WTC11 (cell line): ENCODE data around the gene RHOBTB1. TPM values are rescaled to one million over a fixed set of nuclear protein-coding genes. Genes with fewer than 3 reads are reported as not detected.

Experiments
- ATAC-seq: fragments of 200-7000 bp; cut with Tn5 transposase; 2 replicates; pipeline ENCODE4 v1.10.0; 2021; ENCODE audit warnings: mild to moderate bottlenecking, moderate library complexity
- CTCF ChIA-PET: fragments of 300-600 bp; sonication (Branson Sonifier 250); formaldehyde crosslinking; loops from one replicate; lab custom pipeline; 2021; ENCODE audit warnings: antibody characterized with exemption; lab: Charles Lee
- POLR2A ChIA-PET: fragments of 350-600 bp; sonication (Branson Sonifier 250); formaldehyde crosslinking; loops from one replicate; lab custom pipeline; 2021; ENCODE audit warnings: antibody characterized with exemption; lab: Charles Lee
- DNase-seq: peaks from one replicate; pipeline ENCODE4 v3.0.0; 2021; ENCODE audit warnings: low spot score
- H3K27ac Mint-ChIP-seq: 2 replicates; pipeline ENCODE4 v1.8.0; 2021; ENCODE audit warnings: mixed read lengths
- H3K27me3 Mint-ChIP-seq: 2 replicates; pipeline ENCODE4 v1.8.0; 2021; ENCODE audit warnings: low read depth, mild to moderate bottlenecking, moderate library complexity, mixed read lengths
- H3K36me3 Mint-ChIP-seq: 2 replicates; pipeline ENCODE4 v1.8.0; 2021; ENCODE audit warnings: mixed read lengths
- H3K4me1 Mint-ChIP-seq: 2 replicates; pipeline ENCODE4 v1.8.0; 2022; ENCODE audit warnings: mixed read lengths
- H3K4me3 Mint-ChIP-seq: 2 replicates; pipeline ENCODE4 v1.8.0; 2021; ENCODE audit warnings: mild to moderate bottlenecking, moderate library complexity, mixed read lengths
- H3K9me3 Mint-ChIP-seq: 2 replicates; pipeline ENCODE4 v1.8.0; 2021; ENCODE audit warnings: mixed read lengths
- ETV6 ChIP-seq: sonication (generic); formaldehyde crosslinking; IDR thresholded peaks from 2 replicates; pipeline ENCODE4 v1.8.1; 2022; ENCODE audit warnings: mild to moderate bottlenecking, missing genetic modification reagents
- FOXP1 ChIP-seq: sonication (generic); formaldehyde crosslinking; IDR thresholded peaks from 2 replicates; pipeline ENCODE4 v1.8.0; 2022; ENCODE audit warnings: missing genetic modification reagents, mild to moderate bottlenecking, moderate library complexity, borderline replicate concordance
- GRHL2 ChIP-seq: fragments of 250-450 bp; sonication (Bioruptor Pico); IDR thresholded peaks from 2 replicates; pipeline ENCODE4 v1.8.0; 2022; ENCODE audit warnings: mild to moderate bottlenecking, moderate library complexity; ENCODE audit not compliant: insufficient replicate concordance, severe bottlenecking
- MYBL2 ChIP-seq: sonication (generic); formaldehyde crosslinking; IDR thresholded peaks from 2 replicates; pipeline ENCODE4 v1.8.1; 2023; ENCODE audit warnings: mild to moderate bottlenecking, moderate library complexity, missing genetic modification reagents
- NFYB ChIP-seq: sonication (generic); formaldehyde crosslinking; conservative IDR thresholded peaks from 2 replicates; pipeline ENCODE4 v1.8.0; 2022; ENCODE audit warnings: low read depth, missing genetic modification reagents
- RELA ChIP-seq: sonication (generic); formaldehyde crosslinking; IDR thresholded peaks from 2 replicates; pipeline ENCODE4 v1.8.1; 2022; ENCODE audit warnings: missing genetic modification reagents, mild to moderate bottlenecking, borderline replicate concordance
- ZNF423 ChIP-seq: fragments of 250-450 bp; sonication (Bioruptor Pico); IDR thresholded peaks from 2 replicates; pipeline ENCODE4 v2.1.2; 2022; ENCODE audit warnings: mild to moderate bottlenecking, moderate library complexity
- total RNA-seq: library from RNA; stranded (reverse); gene quantifications from 3 replicates; pipeline ENCODE4 v1.2.3, GENCODE V29; 2021
- TF ChIP-seq, protein P1 (sequence below): sonication (generic); formaldehyde crosslinking; IDR thresholded peaks from 2 replicates; pipeline ENCODE4 v1.8.1; 2023; ENCODE audit warnings: mild to moderate bottlenecking, missing genetic modification reagents, borderline replicate concordance
- TF ChIP-seq, protein P2 (sequence below): sonication (generic); formaldehyde crosslinking; IDR thresholded peaks from 2 replicates; pipeline ENCODE4 v1.8.1; 2022; ENCODE audit warnings: missing genetic modification reagents, borderline replicate concordance
- TF ChIP-seq, protein P3 (sequence below): sonication (generic); formaldehyde crosslinking; IDR thresholded peaks from 2 replicates; pipeline ENCODE4 v1.8.1; 2022; ENCODE audit warnings: low read depth, missing genetic modification reagents, borderline replicate concordance
- TF ChIP-seq, protein P4 (sequence below): sonication (generic); formaldehyde crosslinking; IDR thresholded peaks from 2 replicates; pipeline ENCODE4 v1.8.1; 2022; ENCODE audit warnings: mild to moderate bottlenecking, moderate library complexity, missing genetic modification reagents
- TF ChIP-seq, protein P5 (sequence below): sonication (generic); formaldehyde crosslinking; IDR thresholded peaks from 2 replicates; pipeline ENCODE4 v1.8.1; 2022; ENCODE audit warnings: mild to moderate bottlenecking, missing genetic modification reagents, moderate library complexity, borderline replicate concordance
- TF ChIP-seq, protein P6 (sequence below): fragments of 250-450 bp; sonication (Bioruptor Pico); conservative IDR thresholded peaks from 2 replicates; pipeline ENCODE4 v1.9.0; 2021; ENCODE audit warnings: mild to moderate bottlenecking
- TF ChIP-seq, protein P7 (sequence below): fragments of 250-450 bp; sonication (Bioruptor Pico); IDR thresholded peaks from 2 replicates; pipeline ENCODE4 v1.9.0; 2021; ENCODE audit warnings: mild to moderate bottlenecking
- TF ChIP-seq, protein P8 (sequence below): sonication (generic); formaldehyde crosslinking; IDR thresholded peaks from 2 replicates; pipeline ENCODE4 v1.8.0; 2022; ENCODE audit warnings: missing genetic modification reagents

RHOBTB1 gene
- total RNA-seq, 1 experiment from 2014 or later = 6.9 TPM

DNA sequence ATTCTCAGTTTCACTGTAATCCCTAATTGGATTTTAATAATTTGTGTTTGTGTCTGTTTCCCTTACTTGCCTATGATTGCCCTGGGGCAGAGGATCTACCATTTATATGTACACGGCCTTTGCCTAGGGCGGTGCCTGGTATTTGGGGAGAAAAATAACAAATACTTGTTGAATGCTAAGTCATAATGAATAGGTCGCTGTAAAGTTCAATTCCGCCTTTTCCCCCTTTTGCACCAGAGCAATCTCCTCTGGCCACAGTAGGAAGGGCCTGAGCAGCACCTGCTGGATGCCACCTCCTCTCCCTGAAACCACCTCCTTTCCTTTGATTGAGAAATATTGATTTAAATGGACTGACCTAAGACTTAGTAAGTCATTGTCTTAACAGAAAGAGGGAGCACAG, 70.2 kb downstream of the RHOBTB1 start (continued):
- TF ChIP-seq, protein P1, sequence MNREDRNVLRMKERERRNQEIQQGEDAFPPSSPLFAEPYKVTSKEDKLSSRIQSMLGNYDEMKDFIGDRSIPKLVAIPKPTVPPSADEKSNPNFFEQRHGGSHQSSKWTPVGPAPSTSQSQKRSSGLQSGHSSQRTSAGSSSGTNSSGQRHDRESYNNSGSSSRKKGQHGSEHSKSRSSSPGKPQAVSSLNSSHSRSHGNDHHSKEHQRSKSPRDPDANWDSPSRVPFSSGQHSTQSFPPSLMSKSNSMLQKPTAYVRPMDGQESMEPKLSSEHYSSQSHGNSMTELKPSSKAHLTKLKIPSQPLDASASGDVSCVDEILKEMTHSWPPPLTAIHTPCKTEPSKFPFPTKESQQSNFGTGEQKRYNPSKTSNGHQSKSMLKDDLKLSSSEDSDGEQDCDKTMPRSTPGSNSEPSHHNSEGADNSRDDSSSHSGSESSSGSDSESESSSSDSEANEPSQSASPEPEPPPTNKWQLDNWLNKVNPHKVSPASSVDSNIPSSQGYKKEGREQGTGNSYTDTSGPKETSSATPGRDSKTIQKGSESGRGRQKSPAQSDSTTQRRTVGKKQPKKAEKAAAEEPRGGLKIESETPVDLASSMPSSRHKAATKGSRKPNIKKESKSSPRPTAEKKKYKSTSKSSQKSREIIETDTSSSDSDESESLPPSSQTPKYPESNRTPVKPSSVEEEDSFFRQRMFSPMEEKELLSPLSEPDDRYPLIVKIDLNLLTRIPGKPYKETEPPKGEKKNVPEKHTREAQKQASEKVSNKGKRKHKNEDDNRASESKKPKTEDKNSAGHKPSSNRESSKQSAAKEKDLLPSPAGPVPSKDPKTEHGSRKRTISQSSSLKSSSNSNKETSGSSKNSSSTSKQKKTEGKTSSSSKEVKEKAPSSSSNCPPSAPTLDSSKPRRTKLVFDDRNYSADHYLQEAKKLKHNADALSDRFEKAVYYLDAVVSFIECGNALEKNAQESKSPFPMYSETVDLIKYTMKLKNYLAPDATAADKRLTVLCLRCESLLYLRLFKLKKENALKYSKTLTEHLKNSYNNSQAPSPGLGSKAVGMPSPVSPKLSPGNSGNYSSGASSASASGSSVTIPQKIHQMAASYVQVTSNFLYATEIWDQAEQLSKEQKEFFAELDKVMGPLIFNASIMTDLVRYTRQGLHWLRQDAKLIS (CRISPR knock-in tag) = no peak
- TF ChIP-seq, protein P2, sequence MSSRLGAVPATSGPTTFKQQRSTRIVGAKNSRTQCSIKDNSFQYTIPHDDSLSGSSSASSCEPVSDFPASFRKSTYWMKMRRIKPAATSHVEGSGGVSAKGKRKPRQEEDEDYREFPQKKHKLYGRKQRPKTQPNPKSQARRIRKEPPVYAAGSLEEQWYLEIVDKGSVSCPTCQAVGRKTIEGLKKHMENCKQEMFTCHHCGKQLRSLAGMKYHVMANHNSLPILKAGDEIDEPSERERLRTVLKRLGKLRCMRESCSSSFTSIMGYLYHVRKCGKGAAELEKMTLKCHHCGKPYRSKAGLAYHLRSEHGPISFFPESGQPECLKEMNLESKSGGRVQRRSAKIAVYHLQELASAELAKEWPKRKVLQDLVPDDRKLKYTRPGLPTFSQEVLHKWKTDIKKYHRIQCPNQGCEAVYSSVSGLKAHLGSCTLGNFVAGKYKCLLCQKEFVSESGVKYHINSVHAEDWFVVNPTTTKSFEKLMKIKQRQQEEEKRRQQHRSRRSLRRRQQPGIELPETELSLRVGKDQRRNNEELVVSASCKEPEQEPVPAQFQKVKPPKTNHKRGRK (CRISPR knock-in tag) = no peak
- TF ChIP-seq, protein P3, sequence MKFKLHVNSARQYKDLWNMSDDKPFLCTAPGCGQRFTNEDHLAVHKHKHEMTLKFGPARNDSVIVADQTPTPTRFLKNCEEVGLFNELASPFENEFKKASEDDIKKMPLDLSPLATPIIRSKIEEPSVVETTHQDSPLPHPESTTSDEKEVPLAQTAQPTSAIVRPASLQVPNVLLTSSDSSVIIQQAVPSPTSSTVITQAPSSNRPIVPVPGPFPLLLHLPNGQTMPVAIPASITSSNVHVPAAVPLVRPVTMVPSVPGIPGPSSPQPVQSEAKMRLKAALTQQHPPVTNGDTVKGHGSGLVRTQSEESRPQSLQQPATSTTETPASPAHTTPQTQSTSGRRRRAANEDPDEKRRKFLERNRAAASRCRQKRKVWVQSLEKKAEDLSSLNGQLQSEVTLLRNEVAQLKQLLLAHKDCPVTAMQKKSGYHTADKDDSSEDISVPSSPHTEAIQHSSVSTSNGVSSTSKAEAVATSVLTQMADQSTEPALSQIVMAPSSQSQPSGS (CRISPR knock-in tag) = no peak
- TF ChIP-seq FOXP1 (no peak), RELA (CRISPR knock-in tag) (no peak)
- TF ChIP-seq, protein P4, sequence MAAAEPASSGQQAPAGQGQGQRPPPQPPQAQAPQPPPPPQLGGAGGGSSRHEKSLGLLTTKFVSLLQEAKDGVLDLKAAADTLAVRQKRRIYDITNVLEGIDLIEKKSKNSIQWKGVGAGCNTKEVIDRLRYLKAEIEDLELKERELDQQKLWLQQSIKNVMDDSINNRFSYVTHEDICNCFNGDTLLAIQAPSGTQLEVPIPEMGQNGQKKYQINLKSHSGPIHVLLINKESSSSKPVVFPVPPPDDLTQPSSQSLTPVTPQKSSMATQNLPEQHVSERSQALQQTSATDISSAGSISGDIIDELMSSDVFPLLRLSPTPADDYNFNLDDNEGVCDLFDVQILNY (CRISPR knock-in tag) = no peak

DNA sequence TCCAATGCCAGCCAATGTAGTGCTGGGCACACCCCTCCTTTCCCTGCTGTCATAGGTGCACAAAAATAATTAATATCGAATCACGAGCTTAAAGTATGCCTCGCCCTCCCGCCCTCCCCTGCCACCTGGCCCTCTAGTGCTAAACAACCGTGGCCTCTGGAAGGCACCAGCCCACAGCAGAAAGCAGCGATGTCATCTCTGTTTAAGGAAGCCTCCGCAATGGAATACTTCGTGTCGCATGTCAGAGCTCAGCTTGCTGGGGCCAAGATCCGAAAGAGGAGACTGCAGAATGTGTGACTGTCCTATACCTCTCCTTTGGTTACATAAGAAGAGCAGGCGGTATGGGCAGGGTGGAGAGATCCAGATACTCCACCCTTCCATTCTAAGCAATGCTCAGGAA, 71.5 kb downstream of the RHOBTB1 start:
- DNase-seq (no peak), ATAC-seq (no peak)
- POLR2A ChIA-PET = no interaction called here
- no peak overlapping the region for H3K27ac Mint-ChIP-seq
- no peaks in the 10 kb centered on the region for H3K27me3 Mint-ChIP-seq
- no peaks in the 10 kb centered on the region; the same call in 1 of the 2 replicates for H3K9me3 Mint-ChIP-seq
- CTCF ChIA-PET = no interaction called here
- peaks cover 33% of the 10 kb centered on the region for H3K4me1 Mint-ChIP-seq
- H3K36me3 Mint-ChIP-seq = peaks cover 2% of the 10 kb centered on the region
- H3K4me3 Mint-ChIP-seq = no peak overlapping the region
- TF ChIP-seq, protein P5, sequence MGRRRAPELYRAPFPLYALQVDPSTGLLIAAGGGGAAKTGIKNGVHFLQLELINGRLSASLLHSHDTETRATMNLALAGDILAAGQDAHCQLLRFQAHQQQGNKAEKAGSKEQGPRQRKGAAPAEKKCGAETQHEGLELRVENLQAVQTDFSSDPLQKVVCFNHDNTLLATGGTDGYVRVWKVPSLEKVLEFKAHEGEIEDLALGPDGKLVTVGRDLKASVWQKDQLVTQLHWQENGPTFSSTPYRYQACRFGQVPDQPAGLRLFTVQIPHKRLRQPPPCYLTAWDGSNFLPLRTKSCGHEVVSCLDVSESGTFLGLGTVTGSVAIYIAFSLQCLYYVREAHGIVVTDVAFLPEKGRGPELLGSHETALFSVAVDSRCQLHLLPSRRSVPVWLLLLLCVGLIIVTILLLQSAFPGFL (CRISPR knock-in tag) = no peak
- TF ChIP-seq ZNF423 (CRISPR knock-in tag) (no peak), NFYB (CRISPR knock-in tag) (no peak), GRHL2 (CRISPR knock-in tag) (no peak), ETV6 (no peak), MYBL2 (no peak)
- TF ChIP-seq, protein P2 (CRISPR knock-in tag) = no peak
- TF ChIP-seq, protein P6, sequence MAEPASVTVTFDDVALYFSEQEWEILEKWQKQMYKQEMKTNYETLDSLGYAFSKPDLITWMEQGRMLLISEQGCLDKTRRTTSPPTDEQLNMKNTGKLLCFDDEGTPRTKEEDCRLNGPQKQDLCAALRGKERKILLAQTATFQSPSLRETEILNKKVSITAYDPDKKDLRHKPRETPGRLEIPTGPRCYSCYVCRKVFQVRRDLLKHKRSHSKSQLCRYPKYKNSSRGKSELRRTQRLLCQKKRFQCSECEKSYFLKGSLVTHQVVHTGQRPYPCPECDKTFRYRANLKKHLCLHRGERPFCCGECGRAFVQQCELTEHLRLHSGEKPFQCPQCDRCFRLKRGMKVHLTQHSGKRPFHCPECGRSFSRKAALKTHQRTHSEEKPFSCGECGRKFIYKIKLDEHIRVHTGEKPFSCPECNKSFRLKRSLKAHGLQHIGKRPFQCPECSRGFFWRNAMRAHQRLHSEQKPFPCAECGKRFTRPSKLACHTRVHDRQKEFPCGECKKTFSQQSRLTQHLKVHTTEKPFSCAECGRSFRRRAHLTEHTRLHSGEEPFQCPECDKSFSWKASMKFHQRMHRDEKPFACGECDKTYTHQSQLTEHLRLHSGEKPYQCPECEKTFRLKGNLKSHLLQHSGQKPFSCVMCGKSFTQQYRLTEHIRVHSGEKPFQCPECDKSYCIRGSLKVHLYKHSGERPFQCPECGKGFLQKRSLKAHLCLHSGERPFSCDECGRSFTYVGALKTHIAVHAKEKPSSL (CRISPR knock-in tag) = no peak
- TF ChIP-seq, protein P7, sequence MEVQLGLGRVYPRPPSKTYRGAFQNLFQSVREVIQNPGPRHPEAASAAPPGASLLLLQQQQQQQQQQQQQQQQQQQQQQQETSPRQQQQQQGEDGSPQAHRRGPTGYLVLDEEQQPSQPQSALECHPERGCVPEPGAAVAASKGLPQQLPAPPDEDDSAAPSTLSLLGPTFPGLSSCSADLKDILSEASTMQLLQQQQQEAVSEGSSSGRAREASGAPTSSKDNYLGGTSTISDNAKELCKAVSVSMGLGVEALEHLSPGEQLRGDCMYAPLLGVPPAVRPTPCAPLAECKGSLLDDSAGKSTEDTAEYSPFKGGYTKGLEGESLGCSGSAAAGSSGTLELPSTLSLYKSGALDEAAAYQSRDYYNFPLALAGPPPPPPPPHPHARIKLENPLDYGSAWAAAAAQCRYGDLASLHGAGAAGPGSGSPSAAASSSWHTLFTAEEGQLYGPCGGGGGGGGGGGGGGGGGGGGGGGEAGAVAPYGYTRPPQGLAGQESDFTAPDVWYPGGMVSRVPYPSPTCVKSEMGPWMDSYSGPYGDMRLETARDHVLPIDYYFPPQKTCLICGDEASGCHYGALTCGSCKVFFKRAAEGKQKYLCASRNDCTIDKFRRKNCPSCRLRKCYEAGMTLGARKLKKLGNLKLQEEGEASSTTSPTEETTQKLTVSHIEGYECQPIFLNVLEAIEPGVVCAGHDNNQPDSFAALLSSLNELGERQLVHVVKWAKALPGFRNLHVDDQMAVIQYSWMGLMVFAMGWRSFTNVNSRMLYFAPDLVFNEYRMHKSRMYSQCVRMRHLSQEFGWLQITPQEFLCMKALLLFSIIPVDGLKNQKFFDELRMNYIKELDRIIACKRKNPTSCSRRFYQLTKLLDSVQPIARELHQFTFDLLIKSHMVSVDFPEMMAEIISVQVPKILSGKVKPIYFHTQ (CRISPR knock-in tag) = no peak
- TF ChIP-seq, protein P8, sequence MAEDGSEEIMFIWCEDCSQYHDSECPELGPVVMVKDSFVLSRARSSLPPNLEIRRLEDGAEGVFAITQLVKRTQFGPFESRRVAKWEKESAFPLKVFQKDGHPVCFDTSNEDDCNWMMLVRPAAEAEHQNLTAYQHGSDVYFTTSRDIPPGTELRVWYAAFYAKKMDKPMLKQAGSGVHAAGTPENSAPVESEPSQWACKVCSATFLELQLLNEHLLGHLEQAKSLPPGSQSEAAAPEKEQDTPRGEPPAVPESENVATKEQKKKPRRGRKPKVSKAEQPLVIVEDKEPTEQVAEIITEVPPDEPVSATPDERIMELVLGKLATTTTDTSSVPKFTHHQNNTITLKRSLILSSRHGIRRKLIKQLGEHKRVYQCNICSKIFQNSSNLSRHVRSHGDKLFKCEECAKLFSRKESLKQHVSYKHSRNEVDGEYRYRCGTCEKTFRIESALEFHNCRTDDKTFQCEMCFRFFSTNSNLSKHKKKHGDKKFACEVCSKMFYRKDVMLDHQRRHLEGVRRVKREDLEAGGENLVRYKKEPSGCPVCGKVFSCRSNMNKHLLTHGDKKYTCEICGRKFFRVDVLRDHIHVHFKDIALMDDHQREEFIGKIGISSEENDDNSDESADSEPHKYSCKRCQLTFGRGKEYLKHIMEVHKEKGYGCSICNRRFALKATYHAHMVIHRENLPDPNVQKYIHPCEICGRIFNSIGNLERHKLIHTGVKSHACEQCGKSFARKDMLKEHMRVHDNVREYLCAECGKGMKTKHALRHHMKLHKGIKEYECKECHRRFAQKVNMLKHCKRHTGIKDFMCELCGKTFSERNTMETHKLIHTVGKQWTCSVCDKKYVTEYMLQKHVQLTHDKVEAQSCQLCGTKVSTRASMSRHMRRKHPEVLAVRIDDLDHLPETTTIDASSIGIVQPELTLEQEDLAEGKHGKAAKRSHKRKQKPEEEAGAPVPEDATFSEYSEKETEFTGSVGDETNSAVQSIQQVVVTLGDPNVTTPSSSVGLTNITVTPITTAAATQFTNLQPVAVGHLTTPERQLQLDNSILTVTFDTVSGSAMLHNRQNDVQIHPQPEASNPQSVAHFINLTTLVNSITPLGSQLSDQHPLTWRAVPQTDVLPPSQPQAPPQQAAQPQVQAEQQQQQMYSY (CRISPR knock-in tag) = no peak
